ENCODE data around the gene TMOD1. TPM values are rescaled to one million over a fixed set of nuclear protein-coding genes. Genes with fewer than 3 reads are reported as not detected.

The TMOD1 gene
- polyA plus RNA-seq, 1 of the 3 experiments (the other 2 are of a cell fraction): 0.54 TPM

DNA sequence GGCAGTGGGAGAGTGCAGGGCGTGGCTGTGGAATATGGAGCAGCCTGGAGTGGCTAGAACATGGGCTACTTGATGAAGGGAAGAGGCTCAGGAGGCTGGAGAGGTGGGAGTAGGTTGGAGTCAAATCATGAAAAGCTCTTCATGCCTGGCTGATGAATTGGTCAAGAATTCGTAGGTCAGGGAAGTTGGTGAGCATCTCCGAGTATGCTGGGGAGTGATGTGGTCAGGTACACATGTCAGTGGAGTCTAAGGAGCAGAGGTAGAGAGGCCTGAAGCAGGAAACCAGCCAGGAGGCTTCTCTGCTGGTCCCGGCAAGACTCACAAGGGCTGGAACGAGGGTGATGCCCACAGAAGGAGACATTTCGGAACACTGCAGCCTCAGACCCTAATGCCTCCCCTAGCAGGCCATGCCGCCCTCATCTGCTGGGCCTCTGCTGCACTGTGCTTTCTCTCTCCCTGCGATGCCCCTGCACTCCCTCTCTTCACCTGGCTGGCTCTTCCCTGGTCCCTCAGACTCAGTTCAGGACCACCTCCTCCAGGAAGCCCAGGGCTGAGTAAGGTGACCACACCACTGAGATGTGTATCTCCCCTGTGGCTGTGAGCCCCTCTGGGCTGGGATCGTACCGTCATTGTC lies 33.6 kb downstream of the TMOD1 start:
- no peaks in the 10 kb centered on the region; the same call in 1 of the 2 replicates for H3K27me3 ChIP-seq (ENCODE audit: insufficient read depth)
- CTCF ChIA-PET: interaction anchor here (1.7 kb wide), 1 partner anchor 30 kb away, joined by 3 read pairs; no protein-coding TSS in a partner anchor

DNA sequence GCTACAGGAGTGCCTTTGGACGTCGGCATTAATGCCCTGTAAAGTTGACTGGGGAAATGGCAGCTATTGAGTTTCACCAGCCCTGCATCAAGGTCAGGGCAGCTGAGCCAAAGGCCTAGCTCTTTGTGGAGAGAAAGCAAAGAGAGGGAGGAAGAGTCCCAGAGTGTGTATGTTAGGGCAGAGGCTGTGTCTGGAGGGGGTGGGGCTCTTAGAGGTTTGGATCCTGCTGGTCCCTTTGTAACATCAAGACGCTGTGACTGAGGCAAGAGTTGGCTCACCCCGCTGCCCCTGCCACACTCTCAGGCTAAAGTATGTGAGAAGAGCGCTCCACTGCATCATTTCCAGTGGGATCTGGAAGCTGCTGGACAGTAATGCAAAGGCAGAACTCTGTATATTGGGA lies 34.3 kb downstream of the TMOD1 start:
- Histone ChIP-seq H3K4me2 (no peak overlapping the region), H2AFZ (ENCODE audit: low read depth) (no peak overlapping the region), H3K27ac (ENCODE audit: low read depth in 2 of 2, low read length in 1 of 2) (peak overlapping the region in 1 of 2 experiments; percentile 11; a peak in 1 of 4 replicates), H4K20me1 (ENCODE audit: insufficient read depth) (no peaks in the 10 kb centered on the region), H3K9me2 (no peaks in the 10 kb centered on the region), H3K36me3 (replicated peaks in 1 of 2; ENCODE audit: control insufficient read depth in 1 of 2, insufficient read depth in 2 of 2, low read length in 1 of 2) (peaks cover 0 to 13% of the 10 kb centered on the region in 2 experiments), H3K9me3 (no peaks in the 10 kb centered on the region), H3K4me1 (ENCODE audit: control insufficient read depth in 1 of 2, insufficient read depth in 2 of 2, low read depth in 1 of 2, low read length in 1 of 2) (peaks cover 0 to 12% of the 10 kb centered on the region in 2 experiments; a peak in 1 of 4 replicates), H3K4me3 (ENCODE audit: low read depth in 2 of 2, low read length in 1 of 2) (no peak overlapping the region), H3F3A (replicated peaks; ENCODE audit: insufficient read depth) (no peaks in the 10 kb centered on the region), H3K27me3 (ENCODE audit: insufficient read depth) (no peaks in the 10 kb centered on the region; the same call in 1 of the 2 replicates), H3K9ac (no peak overlapping the region), H3K79me2 (ENCODE audit: insufficient read depth) (no peaks in the 10 kb centered on the region)
- 77% methylated on average over 5 of the region's 5 CpGs for WGBS (ENCODE audit: low lambda C conversion rate)
- no peak for DNase-seq
- POLR2A ChIA-PET: interaction anchor here (0.7 kb wide), 1 partner anchor 28 kb away, joined by 3 read pairs; no protein-coding TSS in a partner anchor
- CTCF ChIA-PET: no interaction called here
- TF ChIP-seq MXI1 (IDR thresholded peaks at IDR 0.05; ENCODE audit: low read depth, low read length): no peak
- no peak for TF ChIP-seq SIN3A (IDR thresholded peaks at IDR 0.05; ENCODE audit: borderline replicate concordance, low read depth, low read length)
- no peak for TF ChIP-seq TAF1 (IDR thresholded peaks at IDR 0.05; ENCODE audit: borderline replicate concordance, low read depth, low read length)
- TF ChIP-seq RCOR1 (IDR thresholded peaks at IDR 0.05; ENCODE audit: low read length): no peak
- no peak for TF ChIP-seq CHD2 (IDR thresholded peaks at IDR 0.05; ENCODE audit: low read length, partially characterized antibody)
- no peak for TF ChIP-seq FOSL2 (IDR thresholded peaks at IDR 0.05; ENCODE audit: borderline replicate concordance, low read depth)
- TF ChIP-seq SMC3 (IDR thresholded peaks at IDR 0.05; ENCODE audit: low read depth, low read length): no peak
- TF ChIP-seq NFIC (IDR thresholded peaks at IDR 0.05; ENCODE audit: borderline replicate concordance): no peak
- no peak for TF ChIP-seq FOXM1 (IDR thresholded peaks at IDR 0.05; ENCODE audit: low read depth)
- no peak for TF ChIP-seq YY1 (IDR thresholded peaks at IDR 0.05; ENCODE audit: low read depth)
- no peak for TF ChIP-seq GABPA (IDR thresholded peaks at IDR 0.05; ENCODE audit: low read depth)
- TF ChIP-seq, protein P1, sequence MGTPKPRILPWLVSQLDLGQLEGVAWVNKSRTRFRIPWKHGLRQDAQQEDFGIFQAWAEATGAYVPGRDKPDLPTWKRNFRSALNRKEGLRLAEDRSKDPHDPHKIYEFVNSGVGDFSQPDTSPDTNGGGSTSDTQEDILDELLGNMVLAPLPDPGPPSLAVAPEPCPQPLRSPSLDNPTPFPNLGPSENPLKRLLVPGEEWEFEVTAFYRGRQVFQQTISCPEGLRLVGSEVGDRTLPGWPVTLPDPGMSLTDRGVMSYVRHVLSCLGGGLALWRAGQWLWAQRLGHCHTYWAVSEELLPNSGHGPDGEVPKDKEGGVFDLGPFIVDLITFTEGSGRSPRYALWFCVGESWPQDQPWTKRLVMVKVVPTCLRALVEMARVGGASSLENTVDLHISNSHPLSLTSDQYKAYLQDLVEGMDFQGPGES (IDR thresholded peaks at IDR 0.05; ENCODE audit: low read depth, low read length): no peak
- no peak for TF ChIP-seq EZH2phosphoT487 (IDR thresholded peaks at IDR 0.05; ENCODE audit: borderline replicate concordance, low read depth)
- TF ChIP-seq MEF2A (IDR thresholded peaks at IDR 0.05; ENCODE audit: borderline replicate concordance, low read depth): no peak

More for the DNA sequence above, 33.6 kb downstream of the TMOD1 start:
- POLR2A ChIA-PET: no interaction called here
- Histone ChIP-seq H3K4me1 (ENCODE audit: control insufficient read depth in 1 of 2, insufficient read depth in 2 of 2, low read depth in 1 of 2, low read length in 1 of 2) (peaks cover 0 to 12% of the 10 kb centered on the region in 2 experiments; a peak in 1 of 4 replicates), H3F3A (replicated peaks; ENCODE audit: insufficient read depth) (no peaks in the 10 kb centered on the region), H3K27ac (ENCODE audit: low read depth in 2 of 2, low read length in 1 of 2) (no peak overlapping the region; a peak in 1 of 4 replicates), H3K4me2 (no peak overlapping the region), H3K36me3 (replicated peaks in 1 of 2; ENCODE audit: control insufficient read depth in 1 of 2, insufficient read depth in 2 of 2, low read length in 1 of 2) (peaks cover 0 to 10% of the 10 kb centered on the region in 2 experiments), H3K9me3 (no peaks in the 10 kb centered on the region), H2AFZ (ENCODE audit: low read depth) (no peak overlapping the region), H3K9ac (no peak overlapping the region), H3K4me3 (ENCODE audit: low read depth in 2 of 2, low read length in 1 of 2) (no peak overlapping the region), H3K9me2 (no peaks in the 10 kb centered on the region), H3K79me2 (ENCODE audit: insufficient read depth) (no peaks in the 10 kb centered on the region), H4K20me1 (ENCODE audit: insufficient read depth) (no peaks in the 10 kb centered on the region)
- DNase-seq: no peak
- TF ChIP-seq TCF12 (IDR thresholded peaks at IDR 0.05) (no peak), MXI1 (IDR thresholded peaks at IDR 0.05; ENCODE audit: low read depth, low read length) (no peak), TAF1 (IDR thresholded peaks at IDR 0.05; ENCODE audit: borderline replicate concordance, low read depth, low read length) (no peak), NFIC (IDR thresholded peaks at IDR 0.05; ENCODE audit: borderline replicate concordance) (no peak), EZH2phosphoT487 (IDR thresholded peaks at IDR 0.05; ENCODE audit: borderline replicate concordance, low read depth) (no peak), FOXJ3 (CRISPR knock-in tag; IDR thresholded peaks at IDR 0.05) (no peak)
- TF ChIP-seq, protein P2, sequence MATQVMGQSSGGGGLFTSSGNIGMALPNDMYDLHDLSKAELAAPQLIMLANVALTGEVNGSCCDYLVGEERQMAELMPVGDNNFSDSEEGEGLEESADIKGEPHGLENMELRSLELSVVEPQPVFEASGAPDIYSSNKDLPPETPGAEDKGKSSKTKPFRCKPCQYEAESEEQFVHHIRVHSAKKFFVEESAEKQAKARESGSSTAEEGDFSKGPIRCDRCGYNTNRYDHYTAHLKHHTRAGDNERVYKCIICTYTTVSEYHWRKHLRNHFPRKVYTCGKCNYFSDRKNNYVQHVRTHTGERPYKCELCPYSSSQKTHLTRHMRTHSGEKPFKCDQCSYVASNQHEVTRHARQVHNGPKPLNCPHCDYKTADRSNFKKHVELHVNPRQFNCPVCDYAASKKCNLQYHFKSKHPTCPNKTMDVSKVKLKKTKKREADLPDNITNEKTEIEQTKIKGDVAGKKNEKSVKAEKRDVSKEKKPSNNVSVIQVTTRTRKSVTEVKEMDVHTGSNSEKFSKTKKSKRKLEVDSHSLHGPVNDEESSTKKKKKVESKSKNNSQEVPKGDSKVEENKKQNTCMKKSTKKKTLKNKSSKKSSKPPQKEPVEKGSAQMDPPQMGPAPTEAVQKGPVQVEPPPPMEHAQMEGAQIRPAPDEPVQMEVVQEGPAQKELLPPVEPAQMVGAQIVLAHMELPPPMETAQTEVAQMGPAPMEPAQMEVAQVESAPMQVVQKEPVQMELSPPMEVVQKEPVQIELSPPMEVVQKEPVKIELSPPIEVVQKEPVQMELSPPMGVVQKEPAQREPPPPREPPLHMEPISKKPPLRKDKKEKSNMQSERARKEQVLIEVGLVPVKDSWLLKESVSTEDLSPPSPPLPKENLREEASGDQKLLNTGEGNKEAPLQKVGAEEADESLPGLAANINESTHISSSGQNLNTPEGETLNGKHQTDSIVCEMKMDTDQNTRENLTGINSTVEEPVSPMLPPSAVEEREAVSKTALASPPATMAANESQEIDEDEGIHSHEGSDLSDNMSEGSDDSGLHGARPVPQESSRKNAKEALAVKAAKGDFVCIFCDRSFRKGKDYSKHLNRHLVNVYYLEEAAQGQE (IDR thresholded peaks at IDR 0.05; ENCODE audit: low read depth, low read length): no peak
- 69% methylated on average over 7 of the region's 10 CpGs for WGBS (ENCODE audit: low lambda C conversion rate)
